Fibroblast of villous mesenchyme (primary cell): ENCODE measurements around the gene HNRNPL. TPM values are rescaled to one million over a fixed set of nuclear protein-coding genes. Genes with fewer than 3 reads are reported as not detected.
"Not testable (repeated sequence)": the region's sequence is repeated elsewhere in the genome, so short reads cannot be mapped to it uniquely, and the experiment has no call there.

Experiments used
- DNase-seq: peaks from one replicate; pipeline ENCODE4 v3.0.0-alpha.2; 2010; ENCODE audit warnings: low read depth
- H3K4me3 ChIP-seq: 2 replicates; pipeline ENCODE4 v1.5.1; 2011; ENCODE audit warnings: low read depth, mild to moderate bottlenecking, low read length
- total RNA-seq: library from RNA; depleted of rRNA; stranded (reverse); fragments of >200 nt; gene quantifications from 2 replicates; pipeline ENCODE4 v1.2.3, GENCODE V29; 2012
- TF ChIP-seq, protein P1 (sequence below): IDR thresholded peaks from 2 replicates; pipeline ENCODE4 v1.5.1; 2012; ENCODE audit warnings: low read depth, mild to moderate bottlenecking, low read length; ENCODE audit not compliant: insufficient read depth

The HNRNPL gene
- total RNA-seq, 1 donor, result 268 TPM

DNA sequence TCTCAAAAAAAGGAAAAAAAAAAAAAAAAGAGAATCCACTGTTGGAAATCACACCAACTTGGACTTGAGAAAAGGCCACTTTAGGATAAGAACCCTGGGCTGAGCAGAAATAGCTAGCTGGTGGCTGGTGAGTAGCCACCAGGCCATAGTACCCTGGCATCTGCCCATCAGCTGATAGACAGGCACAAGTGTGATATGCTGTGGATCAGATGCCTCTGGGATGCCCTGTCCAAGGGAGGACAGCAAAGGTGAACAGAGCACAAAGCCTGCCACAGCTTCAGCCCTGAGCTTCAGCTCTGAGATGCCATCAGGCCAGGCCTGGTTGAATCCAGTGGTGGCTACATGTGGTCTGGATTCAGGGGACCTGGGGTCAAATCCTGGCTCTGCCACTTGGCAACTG is 40.9 kb upstream of the HNRNPL start:
- TF ChIP-seq, protein P1, sequence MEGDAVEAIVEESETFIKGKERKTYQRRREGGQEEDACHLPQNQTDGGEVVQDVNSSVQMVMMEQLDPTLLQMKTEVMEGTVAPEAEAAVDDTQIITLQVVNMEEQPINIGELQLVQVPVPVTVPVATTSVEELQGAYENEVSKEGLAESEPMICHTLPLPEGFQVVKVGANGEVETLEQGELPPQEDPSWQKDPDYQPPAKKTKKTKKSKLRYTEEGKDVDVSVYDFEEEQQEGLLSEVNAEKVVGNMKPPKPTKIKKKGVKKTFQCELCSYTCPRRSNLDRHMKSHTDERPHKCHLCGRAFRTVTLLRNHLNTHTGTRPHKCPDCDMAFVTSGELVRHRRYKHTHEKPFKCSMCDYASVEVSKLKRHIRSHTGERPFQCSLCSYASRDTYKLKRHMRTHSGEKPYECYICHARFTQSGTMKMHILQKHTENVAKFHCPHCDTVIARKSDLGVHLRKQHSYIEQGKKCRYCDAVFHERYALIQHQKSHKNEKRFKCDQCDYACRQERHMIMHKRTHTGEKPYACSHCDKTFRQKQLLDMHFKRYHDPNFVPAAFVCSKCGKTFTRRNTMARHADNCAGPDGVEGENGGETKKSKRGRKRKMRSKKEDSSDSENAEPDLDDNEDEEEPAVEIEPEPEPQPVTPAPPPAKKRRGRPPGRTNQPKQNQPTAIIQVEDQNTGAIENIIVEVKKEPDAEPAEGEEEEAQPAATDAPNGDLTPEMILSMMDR, result no peak
- H3K4me3 ChIP-seq, result no peak overlapping the region
- DNase-seq, result no peak

DNA sequence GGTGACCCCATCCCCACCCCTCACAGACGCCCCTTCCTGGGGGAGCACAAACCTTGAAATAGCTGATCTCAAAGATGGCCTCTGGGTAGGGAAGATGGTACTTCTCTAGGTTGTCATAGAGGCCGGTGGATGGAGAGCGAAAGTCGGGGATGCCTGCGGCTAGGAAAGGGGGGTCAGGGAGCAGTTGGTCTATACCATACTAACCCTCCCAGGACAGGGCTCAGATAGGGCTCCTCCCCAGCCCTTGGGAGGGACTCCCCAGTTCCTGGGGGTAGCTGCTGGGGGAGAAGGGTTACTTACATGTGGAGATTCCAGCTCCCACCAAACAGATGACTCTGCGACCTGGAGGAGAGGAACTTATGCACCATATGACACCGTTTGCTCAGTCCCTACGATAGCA is 40.0 kb upstream of the HNRNPL start:
- DNase-seq, result no peak
- H3K4me3 ChIP-seq, result no peak overlapping the region
- TF ChIP-seq, protein P1, result no peak

DNA sequence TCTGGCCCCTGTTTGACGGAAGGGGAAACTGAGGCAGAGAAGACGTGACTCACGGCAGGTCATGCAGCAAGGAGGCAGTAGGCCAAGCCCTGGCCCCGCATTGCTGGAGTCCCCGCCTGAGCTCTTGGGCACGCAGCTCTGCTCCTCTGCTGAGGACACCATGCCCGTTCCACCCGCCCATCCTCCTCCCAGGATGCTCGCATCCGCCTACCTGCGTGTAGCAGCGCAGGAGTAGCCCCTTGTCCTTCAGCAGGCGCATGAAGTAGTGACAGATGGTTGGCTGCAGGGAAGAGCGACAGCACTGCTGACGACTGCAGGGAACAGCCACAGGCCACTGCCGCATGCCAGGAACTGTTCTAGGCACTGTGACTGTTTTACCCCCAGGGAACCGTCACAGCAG is 39.1 kb upstream of the HNRNPL start:
- TF ChIP-seq, protein P1, result no peak
- H3K4me3 ChIP-seq, result no peak overlapping the region
- no peak for DNase-seq

DNA sequence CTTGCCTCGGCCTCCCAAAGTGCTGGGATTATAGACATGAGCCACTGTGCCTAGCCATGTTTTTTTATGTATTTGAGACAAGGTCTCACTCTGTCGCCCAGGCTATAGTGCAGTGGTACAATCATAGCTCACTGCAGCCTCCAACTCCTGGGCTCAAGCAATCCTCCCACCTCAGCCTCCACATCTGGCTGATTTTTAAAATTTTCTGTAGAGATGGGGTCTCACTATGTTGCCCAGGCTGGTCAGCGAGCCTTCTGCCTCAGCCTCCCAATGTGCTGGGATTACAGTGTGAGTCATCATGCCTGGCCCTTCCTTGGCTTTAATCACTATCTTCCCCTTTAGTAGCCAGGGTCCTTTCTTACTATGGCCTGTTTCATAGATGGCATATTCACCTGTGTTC is 34.9 kb upstream of the HNRNPL start:
- not testable (repeated sequence) for DNase-seq, H3K4me3 ChIP-seq

DNA sequence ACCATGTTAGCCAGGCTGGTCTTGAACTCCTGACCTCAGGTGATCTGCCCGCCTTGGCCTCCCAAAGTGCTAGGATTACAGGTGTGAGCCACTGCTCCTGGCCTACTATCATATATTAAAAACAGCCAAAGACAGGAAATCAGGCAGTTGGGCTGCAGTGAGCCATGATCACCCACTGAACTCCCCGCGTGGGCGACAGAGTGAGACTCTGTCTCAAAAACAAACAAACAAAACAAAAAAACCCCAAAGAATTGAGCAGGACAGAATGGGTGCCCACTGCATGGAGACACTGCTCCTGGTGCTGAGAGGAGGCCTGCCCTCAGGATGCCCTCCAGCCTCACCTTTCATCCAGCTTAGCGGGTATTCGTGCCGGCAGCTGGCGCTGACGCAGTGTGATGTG is 33.5 kb upstream of the HNRNPL start:
- TF ChIP-seq, protein P1, result no peak
- no peak for DNase-seq
- H3K4me3 ChIP-seq, result no peak overlapping the region

DNA sequence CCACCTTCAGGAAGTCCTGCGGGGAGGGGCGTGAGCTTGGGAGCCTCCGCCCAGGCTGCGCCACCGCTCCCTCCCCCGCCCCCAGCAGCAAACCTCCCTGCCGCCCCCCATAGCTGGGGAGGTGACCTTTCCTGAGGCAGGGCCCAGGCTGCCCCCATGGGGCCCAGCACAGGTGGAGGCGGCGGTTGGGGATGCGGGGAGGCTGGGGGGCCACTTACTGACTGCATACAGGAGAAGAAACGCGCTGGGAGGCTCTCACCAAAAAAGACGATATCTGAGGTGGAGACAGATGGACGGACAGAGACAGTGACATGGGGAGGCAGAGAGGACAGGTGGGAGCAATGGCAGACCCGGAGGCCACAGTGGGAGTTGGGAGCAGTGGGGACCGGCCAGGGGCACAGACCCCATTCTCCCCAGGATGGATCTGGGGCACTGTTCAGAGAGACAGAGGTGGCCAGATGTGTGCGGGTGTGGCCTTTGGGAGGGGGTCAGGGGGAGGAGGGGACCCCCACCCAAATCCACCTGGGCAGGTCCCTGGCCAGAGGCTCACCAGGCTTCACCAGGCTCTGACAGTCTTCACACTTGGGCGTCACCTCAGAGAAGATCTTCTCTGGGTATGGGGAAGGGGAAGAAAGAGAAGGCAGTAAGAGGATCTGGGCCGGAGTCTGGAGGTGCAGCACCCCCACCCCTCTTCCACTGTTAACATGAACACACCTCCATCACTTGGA is 31.3 kb upstream of the HNRNPL start:
- TF ChIP-seq, protein P1, result no peak

DNA sequence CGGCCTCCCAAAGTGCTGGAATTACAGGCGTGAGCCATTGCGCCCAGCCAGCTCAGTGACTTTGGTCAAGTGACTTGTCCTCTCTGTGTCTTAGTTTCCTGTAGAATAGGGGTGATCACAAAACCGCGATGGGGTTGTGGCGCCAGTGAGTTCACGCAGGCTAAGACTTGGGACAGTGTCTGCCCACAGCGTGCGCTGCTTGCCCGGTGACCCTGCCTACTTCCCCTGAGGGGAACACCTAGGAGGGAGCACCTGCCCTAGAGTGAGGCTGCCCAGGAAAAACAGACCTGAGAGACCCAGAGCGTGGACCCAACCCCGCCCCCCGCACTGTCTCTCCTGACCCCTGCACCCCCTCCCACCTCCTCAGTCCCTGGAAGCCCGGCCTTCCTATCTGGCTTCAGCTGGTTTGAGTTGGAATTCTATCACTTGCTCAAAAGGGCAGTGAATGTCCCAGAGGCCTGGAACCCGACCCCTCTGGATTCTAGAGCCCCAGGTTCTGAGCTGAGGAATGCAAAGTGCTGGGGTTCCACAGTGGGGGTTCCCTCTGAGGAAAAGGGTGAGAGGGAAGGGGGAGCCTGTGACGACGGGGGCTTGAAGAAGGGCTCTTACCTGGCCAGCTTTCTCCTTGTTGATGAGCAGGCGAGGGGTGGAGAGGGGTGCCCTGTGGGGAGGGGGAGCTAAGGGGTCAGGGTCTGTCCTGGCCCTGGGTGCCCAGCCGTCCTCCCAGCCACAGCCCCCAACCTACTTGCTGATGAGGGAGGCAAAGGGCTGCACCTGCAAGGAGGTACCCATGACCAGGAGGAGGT is 30.5 kb upstream of the HNRNPL start:
- TF ChIP-seq, protein P1, result no peak

More for the DNA sequence above, 31.3 kb upstream of the HNRNPL start:
- DNase-seq, result no peak
- H3K4me3 ChIP-seq, result no peak overlapping the region

More for the DNA sequence above, 30.5 kb upstream of the HNRNPL start:
- no peak overlapping the region for H3K4me3 ChIP-seq
- no peak for DNase-seq
